ENCODE data around the gene NME3.

Gene NME3

DNA sequence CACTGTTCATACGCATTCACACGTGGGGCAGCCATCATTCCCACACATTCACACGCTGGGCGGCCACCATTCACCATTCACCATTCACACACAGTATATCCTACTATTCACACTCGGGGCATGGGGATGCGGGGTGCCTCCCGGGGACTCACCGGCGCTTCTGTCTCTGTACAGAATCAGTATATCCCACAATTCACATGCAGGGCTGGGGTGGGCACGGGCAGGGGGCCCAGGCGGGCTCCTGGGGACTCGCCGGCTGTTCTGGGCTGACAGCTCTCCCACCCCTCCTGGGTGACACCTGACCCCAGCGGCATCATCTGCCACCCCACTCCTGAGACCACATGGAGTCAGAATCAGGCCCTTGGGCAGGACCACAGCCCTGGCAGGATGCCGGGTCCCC lies 9.6 kb downstream of the NME3 start:
- DNase-seq (ENCODE audit: low read depth, low spot score), result no peak
- no peak overlapping the region for H3K4me3 ChIP-seq (ENCODE audit: low read depth, low read length)
- in situ Hi-C loops (cut with HindIII; ENCODE audit: low sequenced_read_pairs), result no loop called here
- TF ChIP-seq, protein P1, sequence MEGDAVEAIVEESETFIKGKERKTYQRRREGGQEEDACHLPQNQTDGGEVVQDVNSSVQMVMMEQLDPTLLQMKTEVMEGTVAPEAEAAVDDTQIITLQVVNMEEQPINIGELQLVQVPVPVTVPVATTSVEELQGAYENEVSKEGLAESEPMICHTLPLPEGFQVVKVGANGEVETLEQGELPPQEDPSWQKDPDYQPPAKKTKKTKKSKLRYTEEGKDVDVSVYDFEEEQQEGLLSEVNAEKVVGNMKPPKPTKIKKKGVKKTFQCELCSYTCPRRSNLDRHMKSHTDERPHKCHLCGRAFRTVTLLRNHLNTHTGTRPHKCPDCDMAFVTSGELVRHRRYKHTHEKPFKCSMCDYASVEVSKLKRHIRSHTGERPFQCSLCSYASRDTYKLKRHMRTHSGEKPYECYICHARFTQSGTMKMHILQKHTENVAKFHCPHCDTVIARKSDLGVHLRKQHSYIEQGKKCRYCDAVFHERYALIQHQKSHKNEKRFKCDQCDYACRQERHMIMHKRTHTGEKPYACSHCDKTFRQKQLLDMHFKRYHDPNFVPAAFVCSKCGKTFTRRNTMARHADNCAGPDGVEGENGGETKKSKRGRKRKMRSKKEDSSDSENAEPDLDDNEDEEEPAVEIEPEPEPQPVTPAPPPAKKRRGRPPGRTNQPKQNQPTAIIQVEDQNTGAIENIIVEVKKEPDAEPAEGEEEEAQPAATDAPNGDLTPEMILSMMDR (IDR thresholded peaks at IDR 0.05; ENCODE audit: low read depth, low read length), result no peak

DNA sequence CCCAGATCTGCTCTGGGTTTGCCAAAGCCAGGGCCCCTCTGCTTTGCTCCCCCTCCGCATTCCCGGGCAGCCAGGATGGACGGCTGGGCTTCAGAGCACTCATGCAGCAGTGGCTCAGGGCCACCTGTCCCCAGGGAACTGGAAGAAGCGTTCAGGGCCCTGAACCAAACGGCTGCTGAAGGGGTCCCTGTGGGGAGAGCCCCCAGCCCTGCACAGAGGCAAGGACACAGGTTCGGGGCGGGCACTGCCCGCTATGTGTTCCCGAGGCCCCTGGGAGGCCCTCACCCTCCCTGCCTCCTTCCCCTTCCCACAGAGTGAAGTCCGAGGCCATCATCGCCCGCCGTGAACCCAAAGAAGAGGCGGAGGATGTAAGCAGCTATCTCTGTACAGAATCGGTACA lies 10.4 kb downstream of the NME3 start:
- in situ Hi-C loops (cut with HindIII; ENCODE audit: low sequenced_read_pairs), result no loop called here
- no peak for DNase-seq (ENCODE audit: low read depth, low spot score)
- TF ChIP-seq, protein P1 (IDR thresholded peaks at IDR 0.05; ENCODE audit: low read depth, low read length), result no peak
- no peak overlapping the region for H3K4me3 ChIP-seq (ENCODE audit: low read depth, low read length)

DNA sequence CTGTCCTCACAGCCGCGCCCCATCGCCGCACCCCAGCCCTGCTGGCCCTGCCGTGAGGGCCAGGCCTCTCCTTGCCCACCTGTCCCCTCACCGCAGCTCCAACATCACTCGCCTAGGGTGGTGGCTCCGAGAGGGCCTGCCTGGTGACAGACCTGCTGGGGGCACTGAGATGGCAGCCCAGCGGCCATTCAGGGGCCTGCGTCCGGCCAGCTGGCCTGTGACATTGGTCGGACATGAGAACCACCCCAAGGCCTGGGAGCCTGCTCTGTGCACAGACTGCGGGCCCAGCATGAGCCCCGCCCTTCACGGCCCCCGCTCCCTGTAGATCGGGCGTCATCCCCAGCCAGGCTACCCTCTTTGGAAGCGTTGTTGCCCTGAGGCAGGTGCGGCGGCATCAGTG lies 11.8 kb downstream of the NME3 start:
- no peak overlapping the region for H3K4me3 ChIP-seq (ENCODE audit: low read depth, low read length)
- no peak for DNase-seq (ENCODE audit: low read depth, low spot score)
- in situ Hi-C loops (cut with HindIII; ENCODE audit: low sequenced_read_pairs), result no loop called here
- TF ChIP-seq, protein P1 (IDR thresholded peaks at IDR 0.05; ENCODE audit: low read depth, low read length), result no peak

DNA sequence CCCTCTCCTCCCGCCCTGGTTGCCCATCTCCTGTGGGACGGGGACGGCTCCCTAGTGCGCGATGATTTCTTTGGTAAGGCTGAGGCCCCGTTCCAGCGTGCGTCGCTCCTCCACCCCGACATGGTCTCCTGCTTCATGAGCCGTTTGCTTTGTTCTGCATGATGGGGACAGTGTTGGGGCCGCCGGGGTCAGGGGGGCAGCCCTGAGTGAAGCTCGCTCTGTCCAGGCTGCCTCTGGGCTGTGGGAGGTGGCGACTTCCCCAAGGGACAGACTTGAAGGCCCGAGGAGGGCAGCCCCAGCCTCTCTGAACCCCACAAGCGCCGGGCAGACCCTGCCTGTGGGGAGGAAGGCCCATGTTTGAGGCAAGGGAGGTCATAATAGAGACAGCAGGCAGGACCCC lies 12.4 kb downstream of the NME3 start:
- TF ChIP-seq, protein P1 (IDR thresholded peaks at IDR 0.05; ENCODE audit: low read depth, low read length), result no peak
- in situ Hi-C loops (cut with HindIII; ENCODE audit: low sequenced_read_pairs), result no loop called here
- no peak overlapping the region for H3K4me3 ChIP-seq (ENCODE audit: low read depth, low read length)
- DNase-seq (ENCODE audit: low read depth, low spot score), result no peak

DNA sequence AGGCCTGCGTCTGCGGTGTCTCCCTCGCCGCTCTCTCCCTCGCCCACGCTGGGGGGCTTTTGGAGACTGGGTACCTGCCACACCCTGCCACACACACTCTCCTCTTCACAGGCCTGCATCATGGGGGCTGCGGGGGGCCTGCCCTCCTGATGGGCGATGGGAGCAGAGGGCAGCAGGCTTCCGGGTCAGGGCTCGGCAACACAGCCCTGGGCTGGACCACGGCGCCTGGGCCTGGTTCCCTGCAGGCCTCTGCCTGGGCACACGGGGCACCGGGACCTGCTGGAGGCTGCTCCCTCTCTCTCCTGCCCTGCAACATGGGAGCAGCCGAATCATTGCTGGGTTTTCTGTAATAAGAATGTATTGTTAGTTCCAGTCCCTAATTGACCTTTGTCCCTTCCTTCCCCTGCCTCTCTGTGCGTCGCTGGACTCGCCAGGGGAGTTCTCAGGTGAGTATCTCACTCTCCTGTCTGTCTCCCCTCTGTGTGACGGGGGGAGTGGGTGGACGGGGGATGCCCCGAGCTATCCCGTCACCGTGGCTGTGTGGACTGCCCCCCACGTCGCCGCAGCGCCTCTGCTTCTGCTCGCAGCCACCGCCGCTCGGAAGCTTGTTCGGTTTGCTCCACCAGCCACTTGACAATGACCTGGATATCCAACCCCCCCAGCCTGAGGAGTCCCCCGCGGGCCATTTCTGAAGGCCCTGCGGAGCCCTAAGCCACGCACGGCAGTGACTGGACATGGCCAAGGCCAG lies 13.5 kb downstream of the NME3 start:
- in situ Hi-C loops (cut with HindIII; ENCODE audit: low sequenced_read_pairs), result no loop called here
- no peak for DNase-seq (ENCODE audit: low read depth, low spot score)
- TF ChIP-seq, protein P1 (IDR thresholded peaks at IDR 0.05; ENCODE audit: low read depth, low read length), result no peak
- no peak overlapping the region for H3K4me3 ChIP-seq (ENCODE audit: low read depth, low read length)

DNA sequence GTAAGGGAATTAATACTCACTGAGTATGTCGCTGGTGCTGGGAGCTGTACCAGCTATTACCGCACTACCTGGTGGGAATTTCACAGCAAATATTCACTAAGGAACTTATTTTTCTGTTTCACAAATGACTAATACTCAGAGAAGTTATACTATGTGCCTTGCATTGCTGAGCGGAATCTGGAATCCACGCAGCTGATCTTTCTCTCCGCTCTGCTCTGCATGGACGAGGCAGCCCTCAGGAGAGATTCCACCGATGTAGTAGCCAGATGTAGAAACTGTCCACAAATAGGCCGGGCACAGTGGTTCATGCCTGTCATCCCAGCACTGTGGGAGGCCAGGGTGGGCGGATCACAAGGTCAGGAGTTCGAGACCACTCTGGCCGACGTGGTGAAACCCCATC lies 17.1 kb downstream of the NME3 start:
- no peak overlapping the region for H3K4me3 ChIP-seq (ENCODE audit: low read depth, low read length)
- in situ Hi-C loops (cut with HindIII; ENCODE audit: low sequenced_read_pairs), result no loop called here
- no peak for DNase-seq (ENCODE audit: low read depth, low spot score)
- TF ChIP-seq, protein P1 (IDR thresholded peaks at IDR 0.05; ENCODE audit: low read depth, low read length), result no peak
